Thymus (tissue), 11 donors: ENCODE data around the gene IRX2. TPM values are rescaled to one million over a fixed set of nuclear protein-coding genes. Genes with fewer than 3 reads are reported as not detected.

Experiments used
- DNase-seq, 9 donors: peaks; one replicate each; pipeline ENCODE4 v3.0.0-alpha.2; 2013; ENCODE audit warnings: low spot score in 9 of 9, low read depth in 6 of 9, missing footprints in 1 of 9
- H3K27ac ChIP-seq, 2 donors: one replicate each; pipeline ENCODE4 v1.5.1; 2013; ENCODE audit warnings: control low read depth in 1 of 2, low read depth in 1 of 2, low read length in 1 of 2, mild to moderate bottlenecking in 1 of 2, moderate library complexity in 1 of 2
- H3K27me3 ChIP-seq, 2 donors: one replicate each; pipeline ENCODE4 v1.5.1; 2013; ENCODE audit warnings: low read length in 1 of 2; ENCODE audit not compliant: control insufficient read depth in 2 of 2, insufficient read depth in 1 of 2
- H3K36me3 ChIP-seq, 2 donors: one replicate each; pipeline ENCODE4 v1.5.1; 2013; ENCODE audit warnings: low read length in 1 of 2, mild to moderate bottlenecking in 1 of 2, moderate library complexity in 1 of 2; ENCODE audit not compliant: control insufficient read depth in 2 of 2, insufficient read depth in 2 of 2
- H3K4me1 ChIP-seq, 2 donors: one replicate each; pipeline ENCODE4 v1.5.1; 2013; ENCODE audit warnings: low read length in 2 of 2; ENCODE audit not compliant: control insufficient read depth in 2 of 2, insufficient read depth in 2 of 2
- H3K4me3 ChIP-seq, 2 donors: one replicate each; pipeline ENCODE4 v1.5.1; 2013; ENCODE audit warnings: low read length in 2 of 2, control low read depth in 1 of 2, mild to moderate bottlenecking in 1 of 2
- H3K9me3 ChIP-seq, 2 donors: one replicate each; pipeline ENCODE4 v1.5.1; 2013; ENCODE audit warnings: low read length in 1 of 2, mild to moderate bottlenecking in 1 of 2; ENCODE audit not compliant: control insufficient read depth in 2 of 2, insufficient read depth in 1 of 2
- WGBS: extraction: QIAGEN DNeasy Blood & Tissue Kit; methylation state at CpG from one replicate; pipeline ENCODE4 v1.1.7; 2013; 5-methylcytosine and 5-hydroxymethylcytosine counted together
- polyA plus RNA-seq: library from polyadenylated mRNA; stranded (reverse); fragments of 200-250 nt; gene quantifications from one replicate; pipeline ENCODE4 v1.2.3, GENCODE V29; 2013
- total RNA-seq: library from RNA; stranded (reverse); fragments of 120-200 nt; gene quantifications from one replicate; pipeline ENCODE4 v1.2.4, GENCODE V29; 2013
- donor health status: healthy.

The IRX2 gene
- total and polyA plus RNA-seq, 2 donors, result 0.38 to 1.5 TPM

DNA sequence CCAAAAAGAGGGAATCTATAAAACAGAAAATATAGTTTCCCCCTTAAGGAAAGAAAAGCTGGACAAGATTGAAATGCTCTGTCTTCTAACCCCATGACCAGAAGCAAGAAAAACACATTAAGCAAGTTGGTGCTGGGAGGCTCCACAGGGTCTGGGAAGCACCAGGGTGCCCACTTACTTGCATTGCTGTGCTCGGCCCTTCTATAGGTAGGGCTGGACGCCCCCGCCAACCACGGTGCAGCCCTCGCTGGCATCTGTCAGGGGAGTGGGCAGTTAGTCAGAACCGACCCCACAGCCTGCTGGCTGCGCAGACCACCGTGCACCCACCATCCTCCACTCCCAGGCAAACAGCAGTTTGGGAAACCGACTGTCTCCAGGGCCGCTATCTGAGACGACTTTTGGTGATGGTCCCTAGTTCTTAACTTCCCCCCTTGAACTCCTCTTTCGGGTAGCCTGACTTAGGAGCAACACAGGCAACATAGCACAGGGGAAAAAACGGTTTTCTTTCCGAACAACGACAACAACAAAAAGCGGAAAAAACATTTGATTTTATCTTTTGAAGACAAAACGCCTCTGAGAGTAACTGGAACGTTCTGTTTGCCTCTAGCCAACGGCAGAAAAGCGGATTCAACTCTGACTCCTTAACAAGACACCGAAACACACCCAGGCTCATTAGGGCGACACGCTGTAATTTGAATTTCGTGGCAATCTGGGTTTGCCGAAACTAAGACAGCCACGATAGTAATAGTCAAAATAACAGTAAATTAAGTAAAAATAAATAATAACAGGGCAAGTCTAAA is 3.9 kb downstream of the IRX2 start:
- Histone ChIP-seq H3K4me1 (no peaks in the 10 kb centered on the region), H3K9me3 (peaks cover 5 to 6% of the 10 kb centered on the region in 2 donors), H3K4me3 (no peak overlapping the region), H3K36me3 (no peaks in the 10 kb centered on the region), H3K27ac (no peak overlapping the region), H3K27me3 (peaks cover 84 to 89% of the 10 kb centered on the region in 2 donors)
- DNase-seq, result no peak
- WGBS, result 10% methylated on average over 26 of the region's 26 CpGs

DNA sequence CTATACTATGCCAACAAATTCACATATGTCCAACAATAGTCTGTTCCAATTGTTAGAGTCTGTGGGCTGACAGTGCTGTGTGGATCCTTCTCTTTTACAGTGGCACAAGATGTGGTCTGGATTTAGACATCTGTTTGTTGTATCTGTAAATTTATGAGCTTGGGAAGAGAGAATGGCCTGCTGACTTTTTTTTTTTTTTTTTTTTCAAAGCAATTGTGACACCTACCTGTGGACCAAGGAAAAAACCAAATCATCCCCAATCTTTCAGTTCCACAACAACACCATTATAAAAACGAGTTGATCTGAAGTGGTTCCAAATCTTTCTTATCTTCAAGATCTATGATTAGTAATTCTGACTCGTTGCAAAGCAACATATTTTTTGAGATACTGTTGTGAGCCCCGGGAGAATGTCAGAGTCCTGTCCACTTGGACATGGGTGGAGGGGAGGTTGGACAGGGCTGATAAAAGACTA is 4.9 kb downstream of the IRX2 start:
- no peaks in the 10 kb centered on the region for H3K4me1 ChIP-seq
- peaks cover 5 to 6% of the 10 kb centered on the region in 2 donors for H3K9me3 ChIP-seq
- 20% methylated on average over 3 of the region's 3 CpGs for WGBS
- H3K27me3 ChIP-seq, result peaks cover 84 to 85% of the 10 kb centered on the region in 2 donors
- H3K27ac ChIP-seq, result no peak overlapping the region
- H3K36me3 ChIP-seq, result no peaks in the 10 kb centered on the region
- no peak overlapping the region for H3K4me3 ChIP-seq
- DNase-seq, result no peak

DNA sequence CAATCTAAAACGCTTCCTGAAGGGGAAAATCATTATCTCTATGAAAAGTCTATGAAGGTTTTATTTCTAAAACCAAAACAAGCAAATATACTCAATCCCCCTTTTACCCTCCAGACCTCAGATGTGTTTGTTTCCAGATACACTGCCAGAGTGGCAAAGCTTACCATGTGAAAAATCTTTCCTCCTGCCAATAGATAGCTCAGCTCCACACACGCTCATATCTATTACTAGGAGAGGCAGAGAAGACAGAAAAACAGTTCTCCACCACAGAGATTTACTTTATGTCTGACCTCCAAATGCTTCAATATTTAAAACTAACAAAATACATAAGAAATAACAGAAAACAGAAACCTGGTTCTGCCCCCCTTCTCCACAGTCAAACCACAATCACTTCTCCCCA is 7.0 kb downstream of the IRX2 start:
- H3K27ac ChIP-seq, result no peak overlapping the region
- DNase-seq, result no peak

DNA sequence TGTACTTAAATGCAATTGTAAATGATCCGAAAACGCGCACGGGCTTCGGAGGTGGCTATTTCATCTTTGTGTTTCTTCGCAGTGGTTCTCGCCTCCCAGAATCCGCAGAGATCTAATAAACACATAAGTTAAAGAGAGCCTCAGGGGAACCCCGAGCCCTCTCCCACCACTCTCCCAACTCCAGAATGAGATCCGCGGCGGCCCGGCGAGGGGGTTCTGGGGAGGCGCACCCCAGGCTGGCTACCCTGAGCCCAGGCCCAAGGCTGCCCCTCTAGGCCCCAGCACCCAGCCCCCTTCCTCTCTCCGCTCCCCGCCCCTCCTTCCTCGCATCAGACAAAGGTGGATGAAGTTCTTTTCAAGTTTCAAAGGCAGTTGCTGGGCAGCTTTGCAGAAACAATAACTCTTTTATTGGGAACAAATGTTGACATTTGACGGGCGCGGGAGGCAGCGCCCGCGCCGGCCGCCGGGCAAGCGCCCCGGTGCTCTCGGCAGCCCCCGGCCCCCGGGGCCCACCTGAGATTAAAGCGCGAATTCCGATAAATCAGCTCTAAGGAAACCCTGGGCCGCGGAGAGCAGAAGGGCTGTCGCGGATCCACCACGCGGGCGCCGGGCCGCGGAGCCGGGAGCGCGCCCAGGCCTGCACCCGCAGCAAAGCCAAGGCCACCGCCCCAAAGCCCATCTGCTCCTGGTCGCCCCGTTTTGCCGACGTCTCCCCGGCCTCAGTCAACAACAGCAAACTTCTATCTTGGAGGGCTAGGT is 8.4 kb downstream of the IRX2 start:
- WGBS, result 7% methylated on average over 55 of the region's 55 CpGs
- H3K4me3 ChIP-seq, result no peak overlapping the region
- no peak overlapping the region for H3K27ac ChIP-seq
- peaks cover 80 to 91% of the 10 kb centered on the region in 2 donors for H3K27me3 ChIP-seq
- H3K4me1 ChIP-seq, result no peaks in the 10 kb centered on the region
- H3K9me3 ChIP-seq, result no peaks in the 10 kb centered on the region
- H3K36me3 ChIP-seq, result no peaks in the 10 kb centered on the region
- no peak for DNase-seq

More for the DNA sequence above, 7.0 kb downstream of the IRX2 start:
- Histone ChIP-seq H3K4me1 (no peaks in the 10 kb centered on the region), H3K9me3 (peaks cover under 1 to 2% of the 10 kb centered on the region in 2 donors), H3K36me3 (no peaks in the 10 kb centered on the region), H3K4me3 (no peak overlapping the region), H3K27me3 (peaks cover 81 to 89% of the 10 kb centered on the region in 2 donors)
- 30% methylated on average over 2 of the region's 2 CpGs for WGBS

DNA sequence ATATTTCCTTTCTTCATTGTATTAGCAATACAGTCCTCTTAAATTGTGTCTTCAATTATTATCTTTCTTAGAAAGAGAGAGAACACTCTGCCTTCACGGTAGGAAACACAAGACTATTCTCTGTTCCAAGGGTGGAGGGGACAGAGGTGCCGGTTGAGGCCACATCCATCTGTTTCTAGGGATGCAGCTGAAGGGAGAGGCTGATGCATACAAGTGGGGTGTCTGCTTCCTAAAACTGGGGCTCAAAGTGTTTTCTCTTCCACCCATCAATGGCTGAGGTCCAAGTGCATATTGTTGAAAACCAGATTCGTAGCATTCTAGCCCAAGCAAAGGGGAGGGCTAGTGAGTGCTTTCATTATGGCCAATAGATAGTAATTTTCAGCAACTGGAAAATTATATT is 9.5 kb downstream of the IRX2 start:
- no peaks in the 10 kb centered on the region for H3K9me3 ChIP-seq
- H3K4me3 ChIP-seq, result no peak overlapping the region
- no peak for DNase-seq
- no peaks in the 10 kb centered on the region for H3K4me1 ChIP-seq
- H3K36me3 ChIP-seq, result no peaks in the 10 kb centered on the region
- H3K27me3 ChIP-seq, result peaks cover 83 to 92% of the 10 kb centered on the region in 2 donors
- WGBS, result 11% methylated on average over 3 of the region's 3 CpGs
- no peak overlapping the region for H3K27ac ChIP-seq

DNA sequence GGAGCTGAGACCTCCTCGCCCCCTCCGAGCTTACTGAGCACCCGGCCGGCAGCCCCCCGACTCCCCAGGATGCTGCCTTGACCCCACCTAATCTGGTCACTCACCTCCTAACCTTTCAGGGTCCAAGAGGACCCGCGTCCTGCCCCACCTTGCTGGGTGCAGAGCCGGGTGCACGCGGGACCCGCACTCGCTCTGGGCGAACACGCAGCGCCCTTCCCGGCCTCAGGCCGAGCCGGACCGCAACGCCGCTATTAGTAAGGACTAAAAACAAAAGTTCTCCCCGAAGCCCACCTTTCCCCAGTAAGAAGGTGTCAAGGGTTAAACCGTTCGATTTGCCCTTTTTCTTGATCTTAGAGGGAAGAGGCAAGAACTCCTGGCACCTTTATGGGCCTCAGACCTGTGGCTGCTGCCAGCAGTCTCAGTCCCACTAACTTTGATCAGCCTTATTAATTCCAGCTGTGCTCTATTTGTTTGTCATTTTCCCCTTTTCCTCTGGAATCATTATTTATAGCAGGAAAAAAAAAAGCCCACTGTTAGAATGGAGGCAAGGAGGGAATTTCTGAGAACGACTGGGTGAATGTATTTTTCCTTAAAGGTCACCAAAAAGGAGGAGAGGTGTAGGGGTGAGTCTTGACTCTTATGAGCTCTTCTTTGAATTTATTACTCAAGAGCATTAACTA is 10.5 kb downstream of the IRX2 start:
- no peaks in the 10 kb centered on the region for H3K9me3 ChIP-seq
- no peaks in the 10 kb centered on the region for H3K4me1 ChIP-seq
- H3K36me3 ChIP-seq, result no peaks in the 10 kb centered on the region
- DNase-seq, result no peak
- peaks cover 80 to 93% of the 10 kb centered on the region in 2 donors for H3K27me3 ChIP-seq
- H3K4me3 ChIP-seq, result no peak overlapping the region
- no peak overlapping the region for H3K27ac ChIP-seq
- 13% methylated on average over 25 of the region's 25 CpGs for WGBS

DNA sequence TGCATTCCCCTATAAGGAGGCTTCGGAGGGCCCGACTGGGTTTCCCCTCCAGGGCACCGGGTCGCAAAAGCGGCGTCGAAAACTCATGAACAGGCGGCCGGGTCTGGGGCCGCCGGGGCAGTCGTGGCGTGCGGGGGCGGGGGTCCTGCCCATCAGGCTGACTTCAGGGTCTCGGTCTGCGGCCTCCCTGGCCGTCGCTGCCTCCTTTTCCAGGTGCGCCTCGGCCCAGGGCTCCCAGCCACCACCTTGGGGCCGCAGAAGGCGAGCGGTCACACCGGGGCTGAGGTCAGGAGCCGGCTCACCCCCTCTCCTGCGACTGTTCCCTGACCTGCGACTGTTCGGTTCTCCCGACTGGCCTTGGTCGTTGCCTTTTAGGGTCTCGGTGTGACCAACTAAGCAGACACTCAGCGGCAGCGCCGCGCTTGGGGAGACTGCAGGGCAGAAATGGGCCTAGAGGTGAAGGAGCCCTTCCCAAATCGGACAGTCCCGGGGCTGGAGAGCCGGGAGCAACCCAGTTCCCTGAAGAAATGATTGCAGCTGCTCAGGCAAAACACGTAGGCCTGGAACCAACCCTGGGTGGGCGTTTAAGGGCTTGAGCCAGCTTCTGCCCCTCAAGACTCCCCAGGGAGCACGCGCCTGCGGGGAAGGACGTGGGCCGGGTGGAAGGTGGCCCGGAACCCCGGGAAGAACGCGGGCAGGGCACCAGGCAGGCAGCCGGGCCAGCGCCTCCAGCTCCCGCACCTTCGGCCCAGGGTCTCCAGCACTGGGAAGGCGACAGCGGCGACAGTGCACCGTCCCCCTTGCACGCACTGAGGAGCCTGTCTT is 11.2 kb downstream of the IRX2 start:
- Histone ChIP-seq H3K36me3 (no peaks in the 10 kb centered on the region), H3K27ac (no peak overlapping the region), H3K27me3 (peaks cover 73 to 89% of the 10 kb centered on the region in 2 donors), H3K4me3 (no peak overlapping the region), H3K9me3 (no peaks in the 10 kb centered on the region), H3K4me1 (no peaks in the 10 kb centered on the region)
- DNase-seq, result no peak
- 9% methylated on average over 59 of the region's 59 CpGs for WGBS

DNA sequence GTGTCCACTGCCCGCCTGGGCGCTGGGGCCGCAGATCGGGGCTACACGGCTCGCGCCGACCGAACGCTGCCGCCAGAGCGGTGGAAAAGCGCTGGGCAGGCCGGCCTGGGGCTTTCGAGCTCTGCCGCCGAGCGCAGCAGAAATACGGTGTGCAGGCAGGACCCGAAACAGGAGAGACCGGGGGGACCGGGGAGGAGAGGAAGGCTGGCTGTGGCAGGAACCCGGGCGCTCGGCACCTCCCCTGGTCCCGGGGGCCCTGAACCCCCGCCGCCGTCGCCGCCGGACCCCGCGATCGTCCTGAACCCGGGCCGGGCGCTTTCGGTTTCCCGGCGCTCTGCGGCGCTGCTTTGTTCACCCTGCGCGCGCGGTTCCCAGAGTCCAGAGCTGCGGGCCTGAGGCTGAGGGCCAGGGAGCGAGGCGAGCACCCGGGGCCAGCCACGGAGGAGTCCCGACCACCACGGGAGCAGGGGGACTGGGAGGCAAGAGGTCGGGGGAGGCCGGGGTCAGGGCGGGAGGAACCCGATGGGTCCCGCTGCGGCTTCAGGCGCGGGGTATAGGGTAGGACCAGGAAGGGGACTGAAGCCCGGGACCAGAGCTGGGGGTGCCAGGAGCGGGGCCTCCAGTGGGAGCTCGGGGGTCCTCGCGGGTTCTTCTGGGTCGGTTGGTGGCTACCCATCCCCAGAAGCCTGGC is 12.0 kb downstream of the IRX2 start:
- no peak for DNase-seq
- Histone ChIP-seq H3K27me3 (peaks cover 67 to 83% of the 10 kb centered on the region in 2 donors), H3K36me3 (no peaks in the 10 kb centered on the region), H3K9me3 (no peaks in the 10 kb centered on the region), H3K4me3 (peak overlapping the region in 1 of 2 donors; percentile 33), H3K4me1 (no peaks in the 10 kb centered on the region), H3K27ac (no peak overlapping the region)
- whole genome bisulfite sequencing, result 3% methylated on average over 68 of the region's 68 CpGs
